HL-60 (cell line): ENCODE results near the gene HIVEP1.
A peak's percentile ranks its signal among the peaks of the same experiment; 100 is the strongest.

ENCODE experiments used
- DNase-seq, 2 experiments: peaks; one replicate each; pipeline ENCODE4 v3.0.0-alpha.2; 2010 to 2020; ENCODE audit warnings: low read depth in 1 of 2, low spot score in 1 of 2
- H3K27ac ChIP-seq: fragments of 250-450 bp; sonication (Bioruptor Pico); replicated peaks from 2 replicates; pipeline ENCODE4 v1.5.1; 2020; ENCODE audit warnings: mild to moderate bottlenecking, moderate library complexity
- H3K27me3 ChIP-seq: fragments of 250-450 bp; sonication (Bioruptor Pico); 2 replicates; pipeline ENCODE4 v1.5.1; 2021; ENCODE audit warnings: mild to moderate bottlenecking, moderate library complexity; ENCODE audit not compliant: insufficient read depth, poor library complexity, severe bottlenecking
- H3K4me3 ChIP-seq: replicated peaks from 2 replicates; pipeline ENCODE4 v1.5.1; 2011; ENCODE audit warnings: mild to moderate bottlenecking, control low read depth, low read length; ENCODE audit not compliant: insufficient read depth
- GABPA ChIP-seq: IDR thresholded peaks from 2 replicates; pipeline ENCODE4 v1.6.1; 2012; ENCODE audit warnings: low read depth
- POLR2AphosphoS5 ChIP-seq: IDR thresholded peaks from 2 replicates; pipeline ENCODE4 v1.6.1; 2012; ENCODE audit warnings: low read depth
- SPI1 ChIP-seq: IDR thresholded peaks from 2 replicates; pipeline ENCODE4 v1.6.1; 2012; ENCODE audit warnings: low read depth, mild to moderate bottlenecking, borderline replicate concordance
- TF ChIP-seq, protein P1 (sequence below): IDR thresholded peaks from 2 replicates; pipeline ENCODE4 v1.6.1; 2012; ENCODE audit warnings: low read depth; ENCODE audit not compliant: insufficient replicate concordance
- TF ChIP-seq, protein P2 (sequence below): IDR thresholded peaks from one replicate; pipeline ENCODE4 v1.5.1; 2011; ENCODE audit warnings: low read length, control low read depth, inconsistent platforms; ENCODE audit not compliant: insufficient read depth

The HIVEP1 gene

DNA sequence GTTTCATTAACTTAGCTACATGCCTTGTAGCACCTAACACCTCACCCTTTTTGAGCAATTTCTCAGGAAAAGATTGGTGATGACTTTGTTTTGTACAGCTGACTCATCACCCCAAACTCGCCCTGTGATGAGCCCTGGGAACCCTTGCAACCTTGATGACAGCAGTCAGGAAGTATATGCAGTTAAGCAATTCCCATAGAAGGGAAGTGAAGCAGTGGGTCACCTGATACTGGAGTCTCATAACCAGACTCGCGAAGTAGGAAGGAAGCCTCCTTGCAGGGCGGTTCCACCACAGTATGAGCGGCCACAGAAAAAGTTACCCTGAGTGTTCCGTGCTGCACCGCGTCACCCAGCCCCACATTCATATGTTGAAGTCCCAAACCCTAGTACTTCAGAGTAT, 196.1 kb downstream of the HIVEP1 start:
- DNase-seq: peak; percentile 92 to 97
- Histone ChIP-seq H3K4me3 (no peak overlapping the region), H3K27me3 (no peaks in the 10 kb centered on the region), H3K27ac (peak overlapping the region; percentile 62)
- TF ChIP-seq POLR2AphosphoS5 (peak; percentile 66), SPI1 (peak; percentile 96), GABPA (no peak; the same call in 1 of the 2 replicates)
- TF ChIP-seq, protein P1, sequence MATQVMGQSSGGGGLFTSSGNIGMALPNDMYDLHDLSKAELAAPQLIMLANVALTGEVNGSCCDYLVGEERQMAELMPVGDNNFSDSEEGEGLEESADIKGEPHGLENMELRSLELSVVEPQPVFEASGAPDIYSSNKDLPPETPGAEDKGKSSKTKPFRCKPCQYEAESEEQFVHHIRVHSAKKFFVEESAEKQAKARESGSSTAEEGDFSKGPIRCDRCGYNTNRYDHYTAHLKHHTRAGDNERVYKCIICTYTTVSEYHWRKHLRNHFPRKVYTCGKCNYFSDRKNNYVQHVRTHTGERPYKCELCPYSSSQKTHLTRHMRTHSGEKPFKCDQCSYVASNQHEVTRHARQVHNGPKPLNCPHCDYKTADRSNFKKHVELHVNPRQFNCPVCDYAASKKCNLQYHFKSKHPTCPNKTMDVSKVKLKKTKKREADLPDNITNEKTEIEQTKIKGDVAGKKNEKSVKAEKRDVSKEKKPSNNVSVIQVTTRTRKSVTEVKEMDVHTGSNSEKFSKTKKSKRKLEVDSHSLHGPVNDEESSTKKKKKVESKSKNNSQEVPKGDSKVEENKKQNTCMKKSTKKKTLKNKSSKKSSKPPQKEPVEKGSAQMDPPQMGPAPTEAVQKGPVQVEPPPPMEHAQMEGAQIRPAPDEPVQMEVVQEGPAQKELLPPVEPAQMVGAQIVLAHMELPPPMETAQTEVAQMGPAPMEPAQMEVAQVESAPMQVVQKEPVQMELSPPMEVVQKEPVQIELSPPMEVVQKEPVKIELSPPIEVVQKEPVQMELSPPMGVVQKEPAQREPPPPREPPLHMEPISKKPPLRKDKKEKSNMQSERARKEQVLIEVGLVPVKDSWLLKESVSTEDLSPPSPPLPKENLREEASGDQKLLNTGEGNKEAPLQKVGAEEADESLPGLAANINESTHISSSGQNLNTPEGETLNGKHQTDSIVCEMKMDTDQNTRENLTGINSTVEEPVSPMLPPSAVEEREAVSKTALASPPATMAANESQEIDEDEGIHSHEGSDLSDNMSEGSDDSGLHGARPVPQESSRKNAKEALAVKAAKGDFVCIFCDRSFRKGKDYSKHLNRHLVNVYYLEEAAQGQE: no peak
- TF ChIP-seq, protein P2, sequence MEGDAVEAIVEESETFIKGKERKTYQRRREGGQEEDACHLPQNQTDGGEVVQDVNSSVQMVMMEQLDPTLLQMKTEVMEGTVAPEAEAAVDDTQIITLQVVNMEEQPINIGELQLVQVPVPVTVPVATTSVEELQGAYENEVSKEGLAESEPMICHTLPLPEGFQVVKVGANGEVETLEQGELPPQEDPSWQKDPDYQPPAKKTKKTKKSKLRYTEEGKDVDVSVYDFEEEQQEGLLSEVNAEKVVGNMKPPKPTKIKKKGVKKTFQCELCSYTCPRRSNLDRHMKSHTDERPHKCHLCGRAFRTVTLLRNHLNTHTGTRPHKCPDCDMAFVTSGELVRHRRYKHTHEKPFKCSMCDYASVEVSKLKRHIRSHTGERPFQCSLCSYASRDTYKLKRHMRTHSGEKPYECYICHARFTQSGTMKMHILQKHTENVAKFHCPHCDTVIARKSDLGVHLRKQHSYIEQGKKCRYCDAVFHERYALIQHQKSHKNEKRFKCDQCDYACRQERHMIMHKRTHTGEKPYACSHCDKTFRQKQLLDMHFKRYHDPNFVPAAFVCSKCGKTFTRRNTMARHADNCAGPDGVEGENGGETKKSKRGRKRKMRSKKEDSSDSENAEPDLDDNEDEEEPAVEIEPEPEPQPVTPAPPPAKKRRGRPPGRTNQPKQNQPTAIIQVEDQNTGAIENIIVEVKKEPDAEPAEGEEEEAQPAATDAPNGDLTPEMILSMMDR: no peak

DNA sequence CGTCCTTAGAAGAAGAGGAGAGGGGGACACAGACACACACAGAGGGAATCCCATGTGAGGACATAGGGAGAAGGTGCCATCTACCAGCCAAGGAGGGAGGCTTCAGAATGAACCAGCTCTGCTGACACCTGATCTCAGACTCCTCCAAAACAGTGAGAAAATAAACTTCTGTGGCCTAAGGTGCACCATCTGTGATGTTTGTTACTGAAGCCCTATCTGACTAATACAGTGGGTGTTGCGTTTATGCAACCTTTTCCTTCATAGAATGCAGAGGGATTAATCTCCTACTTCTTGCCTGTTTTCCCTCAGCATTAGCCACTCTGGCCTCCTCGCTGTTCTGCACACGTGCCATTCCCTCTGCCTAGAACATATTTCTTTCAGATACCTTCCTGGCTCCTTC, 196.6 kb downstream of the HIVEP1 start:
- Histone ChIP-seq H3K27me3 (no peaks in the 10 kb centered on the region), H3K4me3 (no peak overlapping the region), H3K27ac (peak overlapping the region; percentile 62)
- no peak for DNase-seq
- TF ChIP-seq, protein P2: no peak
- TF ChIP-seq POLR2AphosphoS5 (no peak), GABPA (no peak), SPI1 (no peak)
- TF ChIP-seq, protein P1: no peak
